Ascending aorta (tissue), 2 donors: ENCODE results near the gene MAGI1. TPM values are rescaled to one million over a fixed set of nuclear protein-coding genes. Genes with fewer than 3 reads are reported as not detected.

ENCODE experiments used
- DNase-seq, 2 donors: peaks; one replicate each; pipeline ENCODE4 v3.0.0-alpha.2; 2019; ENCODE audit warnings: low spot score in 2 of 2
- H3K27ac ChIP-seq, 2 donors: fragments of 200-600 bp; sonication (generic); one replicate each; pipeline ENCODE4 v1.5.1; 2016 to 2017; ENCODE audit warnings: mild to moderate bottlenecking in 1 of 2
- H3K27me3 ChIP-seq: fragments of 200-600 bp; sonication (generic); one replicate; pipeline ENCODE4 v1.5.1; 2017
- H3K36me3 ChIP-seq, 2 donors: fragments of 200-600 bp; sonication (generic); one replicate each; pipeline ENCODE4 v1.5.1; 2016
- H3K4me1 ChIP-seq, 2 donors: fragments of 200-600 bp; sonication (generic); one replicate each; pipeline ENCODE4 v1.5.1; 2016 to 2017; ENCODE audit warnings: mild to moderate bottlenecking in 1 of 2
- H3K4me3 ChIP-seq, 2 donors: fragments of 200-600 bp; sonication (generic); one replicate each; pipeline ENCODE4 v1.5.1; 2016 to 2017; ENCODE audit warnings: mild to moderate bottlenecking in 1 of 2
- H3K9me3 ChIP-seq, 2 donors: fragments of 200-600 bp; sonication (generic); one replicate each; pipeline ENCODE4 v1.5.1; 2016
- intact Hi-C: fragments of 100-400 bp; cut with DNase I; formaldehyde crosslinking; loops from one replicate; pipeline ENCODE4 v1.15.1; 2023
- total RNA-seq: library from RNA; depleted of rRNA; stranded (reverse); fragments of >200 nt; gene quantifications from one replicate; pipeline ENCODE4 v1.1.0, GENCODE V29; 2016
- TF ChIP-seq, protein P1 (sequence below), 3 experiments: fragments of 200-600 bp in 2 of 3; fragments of 450-650 bp in 1 of 3; sonication (generic) in 2 of 3; IDR thresholded peaks; one replicate each; pipeline ENCODE4 v1.5.1; 2016 to 2019; ENCODE audit warnings: antibody characterized with exemption in 3 of 3, mild to moderate bottlenecking in 1 of 3, moderate library complexity in 1 of 3

MAGI1 gene
- total RNA-seq, 1 donor from 2014 or later: 28.4 TPM

DNA sequence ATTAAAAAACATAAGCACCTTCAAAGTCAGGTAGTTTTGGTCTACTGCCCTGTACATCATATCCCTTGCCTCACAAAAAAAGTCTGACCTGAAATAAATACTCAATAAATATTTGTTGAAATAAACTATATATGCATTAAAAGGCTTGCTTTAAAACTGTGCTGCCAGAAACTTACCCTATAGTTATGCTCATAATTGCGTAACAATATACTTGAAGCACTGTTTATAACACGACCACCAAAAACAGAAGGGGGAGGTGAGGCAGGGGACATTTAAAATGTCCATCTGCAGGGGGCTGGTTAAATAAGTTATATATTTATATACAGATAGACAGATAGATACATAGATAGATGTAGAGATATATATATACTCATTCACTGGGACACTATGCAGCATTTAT, 549.5 kb downstream of the MAGI1 start:
- H3K27ac ChIP-seq: no peak overlapping the region
- no peaks in the 10 kb centered on the region for H3K36me3 ChIP-seq
- intact Hi-C loops: no loop called here
- H3K4me1 ChIP-seq: peaks cover 0 to 23% of the 10 kb centered on the region in 2 donors
- no peak overlapping the region for H3K4me3 ChIP-seq
- no peak for DNase-seq
- H3K9me3 ChIP-seq: no peaks in the 10 kb centered on the region
- TF ChIP-seq, protein P1, sequence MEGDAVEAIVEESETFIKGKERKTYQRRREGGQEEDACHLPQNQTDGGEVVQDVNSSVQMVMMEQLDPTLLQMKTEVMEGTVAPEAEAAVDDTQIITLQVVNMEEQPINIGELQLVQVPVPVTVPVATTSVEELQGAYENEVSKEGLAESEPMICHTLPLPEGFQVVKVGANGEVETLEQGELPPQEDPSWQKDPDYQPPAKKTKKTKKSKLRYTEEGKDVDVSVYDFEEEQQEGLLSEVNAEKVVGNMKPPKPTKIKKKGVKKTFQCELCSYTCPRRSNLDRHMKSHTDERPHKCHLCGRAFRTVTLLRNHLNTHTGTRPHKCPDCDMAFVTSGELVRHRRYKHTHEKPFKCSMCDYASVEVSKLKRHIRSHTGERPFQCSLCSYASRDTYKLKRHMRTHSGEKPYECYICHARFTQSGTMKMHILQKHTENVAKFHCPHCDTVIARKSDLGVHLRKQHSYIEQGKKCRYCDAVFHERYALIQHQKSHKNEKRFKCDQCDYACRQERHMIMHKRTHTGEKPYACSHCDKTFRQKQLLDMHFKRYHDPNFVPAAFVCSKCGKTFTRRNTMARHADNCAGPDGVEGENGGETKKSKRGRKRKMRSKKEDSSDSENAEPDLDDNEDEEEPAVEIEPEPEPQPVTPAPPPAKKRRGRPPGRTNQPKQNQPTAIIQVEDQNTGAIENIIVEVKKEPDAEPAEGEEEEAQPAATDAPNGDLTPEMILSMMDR (IDR thresholded peaks at IDR 0.05): no peak
- no peaks in the 10 kb centered on the region for H3K27me3 ChIP-seq

GRCh38 chr3:65485826-65486469, 552.8 kb downstream of the MAGI1 start:
- Histone ChIP-seq H3K4me1 (peaks cover 9 to 42% of the 10 kb centered on the region in 2 donors), H3K4me3 (no peak overlapping the region), H3K36me3 (no peaks in the 10 kb centered on the region), H3K27ac (no peak overlapping the region), H3K27me3 (no peaks in the 10 kb centered on the region), H3K9me3 (no peaks in the 10 kb centered on the region)
- TF ChIP-seq, protein P1 (IDR thresholded peaks at IDR 0.05): no peak
- DNase-seq: no peak
- intact Hi-C loops: no loop called here

DNA sequence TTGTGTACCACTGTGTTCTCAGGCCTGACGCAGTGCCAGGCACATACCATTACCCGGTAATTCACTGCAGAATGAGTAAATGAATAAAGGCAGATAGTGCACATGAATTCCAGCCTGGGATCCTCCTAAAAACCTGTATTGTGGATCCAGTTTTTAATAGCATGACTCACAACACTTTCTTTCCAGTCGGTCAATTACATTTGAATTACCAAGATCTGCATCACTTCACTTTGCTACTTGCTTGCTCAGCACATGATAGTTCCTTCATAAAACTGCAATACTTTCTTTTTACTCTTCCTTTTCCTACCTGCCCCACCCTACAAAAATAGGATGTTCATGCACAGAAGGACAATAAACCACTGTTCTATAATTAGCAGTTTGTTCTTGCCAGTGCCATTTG, 553.8 kb downstream of the MAGI1 start:
- Histone ChIP-seq H3K27me3 (no peaks in the 10 kb centered on the region), H3K9me3 (no peaks in the 10 kb centered on the region), H3K36me3 (no peaks in the 10 kb centered on the region), H3K4me3 (no peak overlapping the region), H3K4me1 (peaks cover 9 to 42% of the 10 kb centered on the region in 2 donors), H3K27ac (no peak overlapping the region)
- no peak for DNase-seq
- intact Hi-C loops: no loop called here
- TF ChIP-seq, protein P1 (IDR thresholded peaks at IDR 0.05): no peak

GRCh38 chr3:65483480-65483879, 555.2 kb downstream of the MAGI1 start:
- no peak overlapping the region for H3K4me3 ChIP-seq
- peak overlapping the region in 1 of 2 donors; percentile 32 for H3K27ac ChIP-seq
- intact Hi-C loops: no loop called here
- peaks cover 9 to 42% of the 10 kb centered on the region in 2 donors for H3K4me1 ChIP-seq
- peak in 1 of 2 donors; percentile 65 for DNase-seq
- H3K9me3 ChIP-seq: no peaks in the 10 kb centered on the region
- H3K27me3 ChIP-seq: no peaks in the 10 kb centered on the region
- TF ChIP-seq, protein P1 (IDR thresholded peaks at IDR 0.05): no peak
- H3K36me3 ChIP-seq: no peaks in the 10 kb centered on the region

GRCh38 chr3:65483011-65483410, 555.7 kb downstream of the MAGI1 start:
- Histone ChIP-seq H3K4me3 (no peak overlapping the region), H3K27me3 (no peaks in the 10 kb centered on the region), H3K27ac (no peak overlapping the region), H3K36me3 (no peaks in the 10 kb centered on the region), H3K9me3 (no peaks in the 10 kb centered on the region), H3K4me1 (peaks cover 9 to 42% of the 10 kb centered on the region in 2 donors)
- no peak for DNase-seq
- intact Hi-C loops: no loop called here
- TF ChIP-seq, protein P1 (IDR thresholded peaks at IDR 0.05): no peak
